ENCODE results near the gene POC1A.

Gene POC1A

GRCh38 chr3:52067046-52067445 is 87.2 kb downstream of the POC1A start:
- DNase-seq (ENCODE audit: low spot score) = no peak

GRCh38 chr3:52065264-52065756 is 88.9 kb downstream of the POC1A start:
- DNase-seq (ENCODE audit: low spot score) = no peak

GRCh38 chr3:52064561-52064960 is 89.7 kb downstream of the POC1A start:
- DNase-seq (ENCODE audit: low spot score) = no peak

- no peak for DNase-seq (ENCODE audit: low spot score)
Measured at GRCh38 chr3:52063026-52063723, 91.0 kb downstream of the POC1A start.

- no peak for DNase-seq (ENCODE audit: low spot score)
Measured at GRCh38 chr3:52062505-52062904, 91.7 kb downstream of the POC1A start.

- DNase-seq (ENCODE audit: low spot score) = no peak
Measured at GRCh38 chr3:52061121-52061910, 92.9 kb downstream of the POC1A start.

GRCh38 chr3:52059781-52060180 is 94.4 kb downstream of the POC1A start:
- DNase-seq (ENCODE audit: low spot score) = no peak

GRCh38 chr3:52057812-52058495 is 96.3 kb downstream of the POC1A start:
- DNase-seq (ENCODE audit: low spot score) = no peak

GRCh38 chr3:52056968-52057811 is 97.0 kb downstream of the POC1A start:
- DNase-seq (ENCODE audit: low spot score) = peak; percentile 99

DNA sequence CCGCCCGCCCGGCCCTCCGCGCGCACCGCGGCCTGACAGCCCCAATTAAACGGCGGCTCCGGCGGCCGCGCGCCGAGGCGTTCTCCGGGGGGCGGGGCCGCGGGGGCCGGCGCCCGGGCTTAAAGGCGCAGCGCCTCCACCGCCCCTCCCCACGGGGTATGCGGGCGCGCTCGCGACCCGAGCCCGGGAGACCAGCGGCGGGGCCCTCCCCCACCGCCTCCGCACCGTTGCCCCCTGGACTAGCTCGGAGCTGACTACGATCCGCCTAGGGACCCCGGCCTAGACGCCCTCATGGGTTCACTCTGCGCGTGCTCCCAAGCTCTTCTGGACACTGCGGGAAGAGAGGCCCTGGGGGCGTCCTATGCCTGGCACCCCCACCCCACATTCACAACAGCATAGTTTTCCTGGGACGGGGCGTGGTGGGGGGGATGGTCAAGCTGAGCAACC is 97.7 kb downstream of the POC1A start, which contains the start of gene DUSP7:
Gene DUSP7, minus strand, starts transcription at position 51 of the 447 bp plus-strand sequence. CDS start 205 bp downstream, outside the sequence.
- DNase-seq (ENCODE audit: low spot score) = peak; percentile 87

- no peak for DNase-seq (ENCODE audit: low spot score)
Measured at GRCh38 chr3:52055537-52056351, 98.5 kb downstream of the POC1A start.

DNA sequence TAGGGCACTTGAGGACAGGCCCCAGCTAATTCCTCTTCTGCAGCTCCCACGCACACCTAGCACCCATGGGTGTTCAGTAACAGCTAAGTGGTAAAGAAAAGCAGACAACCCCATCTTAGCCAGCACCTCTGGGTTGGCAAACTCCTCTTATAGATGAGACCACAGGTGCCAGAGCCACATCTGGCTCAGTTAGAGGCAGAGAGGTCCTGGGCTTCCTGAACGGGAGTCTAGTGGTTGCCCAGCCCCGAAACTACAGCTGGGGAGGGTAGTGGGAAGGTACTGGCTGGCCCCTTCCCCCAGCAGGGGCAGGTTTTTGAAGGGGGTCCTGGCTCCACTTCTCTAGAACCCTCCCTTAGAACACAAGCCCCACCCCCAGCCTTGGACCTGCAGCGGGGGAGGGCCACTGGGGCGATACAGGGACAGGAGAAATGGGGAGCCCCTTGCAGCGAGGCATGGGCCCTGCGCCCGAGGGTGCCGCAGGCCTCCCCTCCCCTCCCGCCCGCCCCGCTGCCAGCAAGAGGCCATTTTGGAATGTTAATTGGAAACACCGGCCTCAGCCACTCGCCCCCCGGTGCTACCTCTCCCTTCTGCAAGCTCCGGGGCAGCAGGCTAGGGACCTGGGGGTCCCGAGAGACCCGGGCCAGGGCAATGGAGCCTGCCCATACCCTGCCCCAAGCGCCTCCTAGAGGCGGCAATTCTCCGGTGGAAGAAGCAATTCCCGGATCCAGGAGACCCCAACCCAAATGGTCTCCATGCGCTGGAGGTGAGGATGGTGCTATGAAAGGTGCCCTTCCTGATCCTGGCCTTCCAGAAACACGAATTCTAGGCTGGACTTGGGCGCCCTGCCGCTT is 99.3 kb downstream of the POC1A start:
- DNase-seq (ENCODE audit: low spot score) = no peak

DNA sequence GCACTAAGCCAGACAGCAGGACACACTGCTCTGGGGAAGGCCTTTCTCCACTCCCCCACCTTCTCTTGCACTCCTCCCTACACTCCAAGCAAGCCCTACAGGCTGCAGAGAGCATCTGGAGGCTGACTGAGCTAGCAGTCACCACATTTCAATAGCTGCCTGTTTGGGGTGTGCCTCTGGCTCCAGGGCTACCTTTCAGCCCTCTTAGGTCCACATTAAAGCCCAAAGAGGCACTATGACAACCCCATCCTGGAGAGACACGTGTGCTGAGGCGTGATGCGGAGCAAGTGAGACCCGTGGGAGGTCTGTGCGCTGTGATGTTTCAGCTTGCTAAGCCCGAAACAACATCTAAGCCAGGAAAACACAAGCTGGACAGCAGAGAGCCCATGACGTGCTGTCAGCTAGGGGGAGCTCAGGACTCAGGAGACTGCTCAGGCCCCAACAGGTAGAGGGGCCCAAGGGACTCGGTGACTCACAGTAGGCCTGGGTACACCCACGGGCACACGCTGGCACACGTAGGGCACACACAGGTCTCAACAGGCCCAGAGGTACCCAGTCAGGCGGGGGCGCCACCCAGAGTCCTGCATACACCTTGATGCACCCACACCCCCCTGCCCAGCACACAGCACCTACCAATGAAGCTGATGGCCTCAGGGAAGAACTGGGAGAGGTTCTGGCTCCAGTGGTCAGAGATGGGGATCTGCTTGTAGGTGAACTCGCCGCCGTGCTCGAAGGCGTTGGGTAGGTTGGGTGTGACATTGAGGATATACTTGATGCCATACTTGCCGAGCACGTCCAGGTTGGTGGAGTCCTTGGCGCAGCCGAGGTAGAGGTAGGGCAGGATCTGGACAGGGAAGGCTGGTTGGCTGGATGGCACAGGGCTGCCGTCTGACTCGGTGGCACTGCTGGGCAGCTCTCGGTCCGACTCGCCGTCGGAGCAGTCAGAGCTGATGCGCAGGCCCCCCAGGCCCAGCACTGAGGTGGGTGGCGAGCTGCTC is 100.6 kb downstream of the POC1A start:
- DNase-seq (ENCODE audit: low spot score) = no peak

DNA sequence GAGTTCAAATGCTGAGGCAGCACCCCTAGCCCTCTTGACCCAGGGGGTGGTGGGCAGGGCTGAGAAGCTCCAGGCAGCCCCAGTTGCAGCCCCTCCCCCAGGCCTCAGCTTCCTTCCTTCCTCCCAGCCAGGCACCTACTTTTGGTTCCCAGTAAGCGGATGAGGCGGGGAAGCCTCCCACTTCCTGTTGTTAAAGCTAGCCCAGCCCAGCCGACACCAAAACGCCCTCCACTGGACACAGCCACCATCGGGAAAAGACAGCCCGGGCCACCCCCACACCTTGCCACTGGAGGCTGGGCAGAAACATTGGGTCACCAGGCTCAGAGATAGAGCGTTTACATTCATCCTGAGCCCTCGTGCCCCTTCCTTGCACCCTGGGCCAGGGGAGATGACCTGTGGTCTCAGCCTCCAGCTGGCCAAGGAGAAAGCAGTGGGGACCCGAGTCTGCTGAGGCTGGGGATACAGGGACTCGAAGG is 101.4 kb downstream of the POC1A start:
- DNase-seq (ENCODE audit: low spot score) = peak; percentile 79

DNA sequence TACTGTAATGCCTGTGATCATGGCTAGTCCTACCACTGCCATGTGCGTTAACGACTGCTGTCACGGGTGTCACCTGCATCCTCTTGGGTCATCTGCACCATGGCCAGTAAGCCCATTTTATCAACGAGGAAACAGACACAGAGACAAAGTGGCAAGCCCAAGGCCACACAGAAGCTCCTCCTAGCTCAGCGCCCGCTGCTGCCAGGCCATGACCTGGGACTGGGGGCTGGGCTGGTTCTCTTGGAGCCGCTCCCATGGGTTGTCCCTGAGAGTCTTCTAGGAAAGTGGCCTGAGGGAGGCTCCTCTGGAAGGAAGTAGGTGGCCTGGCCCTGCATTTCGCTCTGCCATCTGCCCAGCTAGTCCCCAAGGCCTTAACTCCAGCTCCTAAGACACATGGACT is 102.8 kb downstream of the POC1A start:
- DNase-seq (ENCODE audit: low spot score) = no peak

- DNase-seq (ENCODE audit: low spot score) = no peak
Measured at GRCh38 chr3:52050571-52050970, 103.7 kb downstream of the POC1A start.

DNA sequence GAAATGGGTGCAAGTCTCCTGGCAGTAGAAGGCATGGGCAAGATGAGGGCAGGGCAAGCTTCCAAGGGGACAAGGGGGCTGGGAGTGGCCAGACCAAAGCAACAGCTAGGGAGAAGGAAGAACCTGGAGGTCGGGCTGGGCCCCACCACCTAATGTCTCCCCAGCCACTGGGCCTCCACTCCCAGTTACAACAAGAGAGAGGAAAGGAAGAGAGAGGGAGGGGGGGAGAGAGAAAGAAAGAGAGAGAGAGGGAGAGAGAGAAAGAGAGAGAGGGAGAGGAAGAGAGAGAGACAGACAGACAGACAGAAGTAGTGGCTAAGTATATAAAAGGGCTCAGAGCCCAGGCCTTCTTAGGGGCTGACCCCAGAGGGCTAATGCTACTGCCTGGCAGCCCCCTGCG is 104.7 kb downstream of the POC1A start:
- DNase-seq (ENCODE audit: low spot score) = no peak

DNA sequence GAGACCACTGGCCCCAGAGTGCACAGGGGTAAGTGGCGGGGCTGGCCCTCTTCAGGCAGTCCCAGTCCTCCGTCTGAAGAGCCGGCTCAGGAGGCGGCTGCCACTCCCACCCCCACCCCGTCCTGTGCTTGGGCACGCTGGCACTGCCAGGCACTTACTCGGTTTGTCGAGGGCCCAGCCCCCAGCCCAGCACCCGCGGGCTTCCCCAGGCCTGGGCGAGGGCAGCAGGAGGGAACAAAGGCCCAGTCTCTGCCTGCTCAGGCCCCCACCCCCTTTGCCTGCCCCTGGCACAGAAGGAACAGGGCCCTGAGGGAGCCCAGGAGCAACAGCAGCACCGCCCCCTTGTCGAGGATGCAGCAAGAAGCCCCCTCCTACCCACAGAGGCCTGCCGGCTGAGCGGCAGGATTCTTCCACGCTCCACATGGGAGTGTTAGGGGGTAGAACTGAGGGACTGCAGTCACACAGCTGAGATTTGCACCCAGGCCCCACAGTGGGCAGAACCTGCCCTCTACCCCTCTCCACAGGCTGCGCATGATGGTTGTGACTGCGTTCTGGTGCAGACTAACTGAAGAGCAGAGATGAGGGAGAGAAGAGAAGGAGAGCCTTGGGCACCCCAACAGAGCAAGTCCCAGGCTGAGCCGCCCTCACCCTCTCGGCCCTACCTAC is 106.8 kb downstream of the POC1A start:
- DNase-seq (ENCODE audit: low spot score) = no peak

Measured in left forelimb (tissue), 1 donor.